GM21529 (cell line): ENCODE data around the gene PAPSS2.
"Not testable (repeated sequence)": the region's sequence is repeated elsewhere in the genome, so short reads cannot be mapped to it uniquely, and the experiment has no call there.

Source experiments
- ATAC-seq: cut with Tn5 transposase; IDR thresholded peaks from one replicate; pipeline ENCODE4 v1.9.1; 2021; ENCODE audit not compliant: unreplicated experiment

PAPSS2 gene

GRCh38 chr10:87744606-87745005 lies 84.9 kb downstream of the PAPSS2 start:
- no peak for ATAC-seq

GRCh38 chr10:87746911-87747310 lies 87.2 kb downstream of the PAPSS2 start:
- no peak for ATAC-seq

- ATAC-seq: not testable (repeated sequence)
Measured at GRCh38 chr10:87748244-87748643, 88.6 kb downstream of the PAPSS2 start.

DNA sequence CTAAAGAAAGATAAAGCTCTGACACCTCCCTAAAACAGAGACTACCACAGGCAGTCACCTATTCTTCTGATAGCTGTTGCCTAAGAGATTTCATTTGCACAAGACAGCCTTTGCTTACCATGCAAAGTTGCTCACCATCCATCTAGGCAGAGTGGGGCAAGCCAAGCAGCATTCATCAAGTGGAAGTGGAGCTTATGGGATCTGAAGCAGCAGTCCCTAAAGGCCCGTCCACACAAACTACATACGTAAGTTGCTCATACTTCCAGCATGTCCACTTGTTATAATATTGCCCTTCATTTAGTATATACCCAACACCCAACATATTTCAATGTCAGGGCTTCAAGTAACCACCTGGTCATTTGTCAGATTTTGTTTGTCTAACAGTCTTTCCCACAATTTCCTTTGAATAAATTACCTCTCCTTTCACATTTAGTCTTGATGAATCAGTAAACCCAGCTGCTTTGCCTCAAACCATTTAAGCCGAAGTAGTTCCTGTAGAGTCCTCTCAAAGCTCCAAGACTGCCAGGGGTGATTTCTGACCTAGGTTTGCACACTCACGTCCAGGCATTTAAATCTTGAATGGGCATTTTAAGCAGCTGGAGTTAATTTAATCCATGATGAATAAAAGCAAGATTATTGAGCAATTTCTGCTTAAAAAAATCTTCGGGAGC lies 90.5 kb downstream of the PAPSS2 start:
- no peak for ATAC-seq

GRCh38 chr10:87750817-87751216 lies 91.1 kb downstream of the PAPSS2 start:
- ATAC-seq: peak; percentile 56

DNA sequence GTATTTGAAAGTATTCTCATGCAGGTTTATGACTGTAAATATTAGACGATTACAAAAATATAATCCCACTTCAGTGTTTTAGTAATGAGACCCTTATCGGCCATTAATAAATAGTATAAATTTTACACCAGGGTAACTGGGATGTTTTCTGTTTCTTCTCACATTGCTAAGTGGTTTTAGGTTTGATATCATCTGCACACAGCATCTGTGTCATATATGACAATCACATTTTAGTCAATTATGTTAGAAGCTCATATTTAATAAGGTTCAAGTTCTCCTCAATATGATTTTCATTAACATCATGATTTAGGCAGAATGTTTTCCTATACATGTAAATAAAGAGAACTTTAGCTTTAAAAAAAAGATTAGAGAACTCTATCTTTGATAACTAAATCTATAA lies 91.6 kb downstream of the PAPSS2 start:
- no peak for ATAC-seq

DNA sequence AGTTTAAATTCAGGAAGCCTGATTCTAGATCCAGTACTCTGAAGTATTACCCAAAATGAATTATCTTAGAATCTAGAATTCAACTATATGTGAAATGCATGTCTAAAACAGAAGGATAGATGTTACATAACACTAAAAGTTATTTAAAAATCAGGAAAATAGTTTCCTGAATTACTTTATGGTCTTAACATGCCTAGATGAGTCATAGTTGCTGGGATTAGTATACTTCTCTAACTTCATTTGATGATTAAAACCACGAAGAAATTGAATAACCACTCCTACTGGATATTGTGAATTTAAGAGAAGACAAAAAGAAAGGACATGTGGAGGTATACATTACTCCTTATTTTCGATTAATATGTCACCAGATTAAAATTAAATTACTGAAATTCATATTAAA lies 92.9 kb downstream of the PAPSS2 start:
- no peak for ATAC-seq

DNA sequence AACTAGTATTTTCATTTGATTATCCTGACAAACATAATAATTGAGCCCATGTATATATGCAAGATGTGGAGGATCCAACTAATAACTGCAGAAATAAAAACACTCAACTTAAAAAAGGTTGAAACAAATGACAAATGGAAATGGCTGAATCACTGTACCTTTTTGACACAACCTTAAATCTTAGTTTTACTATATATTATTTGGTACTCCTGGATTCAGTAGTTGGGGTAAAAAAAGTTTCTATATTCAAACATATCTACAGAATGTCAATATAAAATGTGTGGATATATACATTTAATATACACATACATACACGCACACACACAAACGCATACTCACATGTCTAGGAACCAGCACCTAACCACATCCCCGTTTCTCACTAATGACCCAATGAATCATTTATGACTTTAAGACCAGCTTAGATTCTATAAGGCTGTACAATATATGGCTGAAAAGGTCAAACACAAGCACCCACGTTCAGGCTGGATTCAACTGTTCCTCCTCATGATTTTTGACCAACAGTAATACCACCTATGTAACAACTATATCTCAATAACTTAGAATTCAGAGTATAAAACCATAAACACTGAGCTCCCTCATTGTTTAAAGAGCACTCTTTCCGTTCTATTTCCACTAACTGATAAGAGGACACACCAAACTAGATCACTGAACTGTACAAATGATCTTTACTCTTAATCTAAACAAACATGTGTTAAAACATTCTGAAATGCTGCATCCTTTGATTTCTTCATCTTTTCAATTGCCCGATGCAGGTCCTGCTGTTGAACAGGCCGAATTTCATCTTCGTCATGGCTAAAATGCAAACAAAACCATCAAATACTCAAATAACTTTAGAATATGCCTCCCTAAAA lies 94.6 kb downstream of the PAPSS2 start:
- no peak for ATAC-seq

GRCh38 chr10:87757685-87758084 lies 98.0 kb downstream of the PAPSS2 start:
- ATAC-seq: no peak

- ATAC-seq: no peak
Measured at GRCh38 chr10:87759551-87759950, 99.9 kb downstream of the PAPSS2 start.

- no peak for ATAC-seq
Measured at GRCh38 chr10:87760195-87760905, 100.7 kb downstream of the PAPSS2 start.

DNA sequence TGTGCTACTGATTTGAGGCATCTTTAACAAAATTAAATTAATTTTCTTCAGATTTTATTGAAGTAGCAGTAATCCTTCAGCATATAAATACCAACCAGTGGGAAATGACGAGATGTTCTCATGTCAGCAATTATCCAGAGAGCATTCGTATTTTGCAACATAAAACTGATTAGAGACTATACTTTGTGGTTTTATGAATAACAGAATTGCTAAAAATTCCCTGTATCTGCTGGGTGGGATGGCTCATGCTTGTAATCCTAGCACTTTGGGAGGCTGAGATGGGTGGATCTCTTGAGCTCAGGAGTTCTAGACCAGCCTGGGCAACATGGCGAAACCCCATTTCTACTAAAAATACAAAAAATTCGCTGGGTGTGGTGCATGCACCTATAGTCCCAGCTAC lies 101.5 kb downstream of the PAPSS2 start:
- ATAC-seq: no peak

GRCh38 chr10:87761892-87762291 lies 102.2 kb downstream of the PAPSS2 start:
- peak; percentile 70 for ATAC-seq

- ATAC-seq: no peak
Measured at GRCh38 chr10:87763086-87763861, 103.6 kb downstream of the PAPSS2 start.

GRCh38 chr10:87764072-87764934 lies 104.6 kb downstream of the PAPSS2 start:
- no peak for ATAC-seq

GRCh38 chr10:87765666-87766376 lies 106.1 kb downstream of the PAPSS2 start:
- ATAC-seq: no peak

- ATAC-seq: no peak
Measured at GRCh38 chr10:87767253-87767652, 107.6 kb downstream of the PAPSS2 start.

DNA sequence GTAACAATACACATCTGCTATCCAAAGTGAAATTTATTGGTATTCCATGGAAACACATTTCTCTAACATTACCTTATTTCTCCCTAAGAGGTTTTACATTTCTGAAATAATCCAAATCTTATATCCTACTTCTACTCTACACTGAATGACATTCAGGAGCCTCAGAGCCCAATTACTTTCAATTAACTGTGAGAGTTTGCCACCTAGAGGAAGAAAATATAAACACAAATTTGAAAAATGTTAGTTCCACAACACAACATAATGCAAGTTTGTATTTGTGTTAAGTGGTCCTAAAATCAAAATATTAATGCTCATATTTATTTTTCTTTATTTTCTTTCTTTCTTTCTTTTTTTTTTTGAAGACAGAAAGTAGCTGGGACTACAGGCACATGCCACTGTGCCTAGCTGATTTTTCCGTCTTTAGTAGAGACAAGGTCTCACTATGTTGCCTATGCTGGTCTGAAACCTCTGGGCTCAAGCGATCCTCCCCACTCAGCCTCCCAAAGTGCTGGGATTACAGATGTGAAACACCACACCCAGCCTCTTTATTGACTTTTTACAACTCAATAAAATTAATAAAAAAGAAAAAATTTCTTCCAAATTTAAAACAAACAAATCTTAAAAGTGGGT lies 112.3 kb downstream of the PAPSS2 start:
- no peak for ATAC-seq

DNA sequence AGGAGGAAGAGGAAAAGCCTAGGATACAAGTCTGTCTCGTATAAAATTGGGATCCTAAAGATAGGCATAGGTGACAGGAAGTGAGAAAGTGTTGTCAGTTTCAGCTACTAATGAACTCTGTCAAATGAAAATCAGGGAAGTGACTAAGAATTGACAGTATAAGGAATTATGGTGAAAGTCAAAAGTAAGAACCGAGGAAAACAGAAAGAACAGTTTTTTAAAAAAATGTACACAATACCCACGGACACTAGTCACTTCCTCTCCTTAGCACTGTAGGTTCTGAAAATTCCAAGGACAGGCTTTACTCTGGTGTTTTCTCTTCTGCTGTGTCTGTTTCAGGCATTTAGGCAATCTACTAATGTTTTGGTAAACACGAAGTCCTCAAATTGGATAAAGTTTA lies 116.1 kb downstream of the PAPSS2 start:
- ATAC-seq: no peak
